ENCODE data around the gene HSD17B14. TPM values are rescaled to one million over a fixed set of nuclear protein-coding genes. Genes with fewer than 3 reads are reported as not detected.

The HSD17B14 gene
- total and polyA plus RNA-seq, 2 of the 13 experiments (the other 11 are each of a cell fraction or from before 2014, with no cell fraction given), result 0.58 to 1.2 TPM

DNA sequence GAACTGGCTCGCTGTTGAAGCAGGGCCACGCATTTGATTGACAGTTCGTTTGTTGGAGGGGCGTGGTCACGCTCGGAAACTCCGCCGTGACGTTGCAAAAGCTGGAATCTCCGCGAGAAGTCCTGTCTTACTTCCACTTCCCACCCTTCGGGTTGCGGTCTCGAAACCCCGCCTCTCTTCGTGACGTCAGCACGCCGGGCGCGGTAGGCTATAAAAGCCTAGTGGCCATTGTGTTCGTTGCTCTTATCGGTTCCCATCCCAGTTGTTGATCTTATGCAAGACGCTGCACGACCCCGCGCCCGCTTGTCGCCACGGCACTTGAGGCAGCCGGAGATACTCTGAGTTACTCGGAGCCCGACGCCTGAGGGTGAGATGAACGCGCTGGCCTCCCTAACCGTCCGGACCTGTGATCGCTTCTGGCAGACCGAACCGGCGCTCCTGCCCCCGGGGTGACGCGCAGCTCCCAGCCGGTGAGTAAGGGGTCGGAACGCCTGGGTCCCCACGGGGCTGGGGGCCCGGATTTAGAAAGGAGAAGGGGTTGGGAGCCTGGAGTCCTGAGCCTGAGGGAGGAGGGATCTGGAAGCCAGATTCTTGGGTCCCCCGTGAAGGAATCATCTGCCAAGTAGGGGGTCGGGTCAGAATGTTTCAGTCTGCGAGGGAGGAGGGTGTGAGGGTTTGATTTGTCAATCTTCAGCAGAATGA lies 36.0 kb upstream of the HSD17B14 start, which contains the start of gene PPP1R15A (continued):
- TF ChIP-seq TAF15 (IDR thresholded peaks at IDR 0.05; ENCODE audit: low read depth, low read length, poor library complexity, severe bottlenecking), result peak; percentile 78
- TF ChIP-seq NR2F1 (CRISPR knock-in tag; IDR thresholded peaks at IDR 0.05), result no peak
- TF ChIP-seq MTF1 (CRISPR knock-in tag; IDR thresholded peaks at IDR 0.05), result no peak
- peak; percentile 81 for TF ChIP-seq ZNF225 (CRISPR knock-in tag; IDR thresholded peaks at IDR 0.05)
- TF ChIP-seq, protein P1, sequence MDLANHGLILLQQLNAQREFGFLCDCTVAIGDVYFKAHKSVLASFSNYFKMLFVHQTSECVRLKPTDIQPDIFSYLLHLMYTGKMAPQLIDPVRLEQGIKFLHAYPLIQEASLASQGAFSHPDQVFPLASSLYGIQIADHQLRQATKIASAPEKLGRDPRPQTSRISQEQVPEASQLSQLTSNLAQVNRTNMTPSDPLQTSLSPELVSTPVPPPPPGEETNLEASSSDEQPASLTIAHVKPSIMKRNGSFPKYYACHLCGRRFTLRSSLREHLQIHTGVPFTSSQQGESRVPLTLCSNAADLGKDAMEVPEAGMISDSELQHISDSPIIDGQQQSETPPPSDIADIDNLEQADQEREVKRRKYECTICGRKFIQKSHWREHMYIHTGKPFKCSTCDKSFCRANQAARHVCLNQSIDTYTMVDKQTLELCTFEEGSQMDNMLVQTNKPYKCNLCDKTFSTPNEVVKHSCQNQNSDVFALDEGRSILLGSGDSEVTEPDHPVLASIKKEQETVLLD (CRISPR knock-in tag; IDR thresholded peaks at IDR 0.05; ENCODE audit: low read depth), result no peak; the same call in 1 of the 2 replicates
- no peak for TF ChIP-seq RFX3 (CRISPR knock-in tag; IDR thresholded peaks at IDR 0.05)
- TF ChIP-seq ZNF616 (CRISPR knock-in tag; IDR thresholded peaks at IDR 0.05; ENCODE audit: low read depth), result no peak
- TF ChIP-seq, protein P2, sequence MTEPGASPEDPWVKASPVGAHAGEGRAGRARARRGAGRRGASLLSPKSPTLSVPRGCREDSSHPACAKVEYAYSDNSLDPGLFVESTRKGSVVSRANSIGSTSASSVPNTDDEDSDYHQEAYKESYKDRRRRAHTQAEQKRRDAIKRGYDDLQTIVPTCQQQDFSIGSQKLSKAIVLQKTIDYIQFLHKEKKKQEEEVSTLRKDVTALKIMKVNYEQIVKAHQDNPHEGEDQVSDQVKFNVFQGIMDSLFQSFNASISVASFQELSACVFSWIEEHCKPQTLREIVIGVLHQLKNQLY (CRISPR knock-in tag; IDR thresholded peaks at IDR 0.05), result no peak
- no peak for TF ChIP-seq ARNTL (CRISPR knock-in tag; IDR thresholded peaks at IDR 0.05)
- TF ChIP-seq ZNF292 (CRISPR knock-in tag; IDR thresholded peaks at IDR 0.05; ENCODE audit: borderline replicate concordance, low read depth), result no peak
- TF ChIP-seq ZNF256 (CRISPR knock-in tag; conservative IDR thresholded peaks at IDR 0.05), result no peak
- TF ChIP-seq MED8 (CRISPR knock-in tag; IDR thresholded peaks at IDR 0.05; ENCODE audit: insufficient replicate concordance), result peak; percentile 62
- TF ChIP-seq ZNF709 (CRISPR knock-in tag; IDR thresholded peaks at IDR 0.05), result no peak
- no peak for TF ChIP-seq ZNF749 (CRISPR knock-in tag; IDR thresholded peaks at IDR 0.05; ENCODE audit: borderline replicate concordance)
- TF ChIP-seq ZFP36L2 (CRISPR knock-in tag; IDR thresholded peaks at IDR 0.05), result no peak
- peak; percentile 56 for TF ChIP-seq ETV5 (CRISPR knock-in tag; IDR thresholded peaks at IDR 0.05; ENCODE audit: borderline replicate concordance)
- peak; percentile 91 for TF ChIP-seq EED (CRISPR knock-in tag; IDR thresholded peaks at IDR 0.05)
- no peak for TF ChIP-seq ZNF720 (CRISPR knock-in tag; IDR thresholded peaks at IDR 0.05)
- no peak for TF ChIP-seq ZNF235 (CRISPR knock-in tag; IDR thresholded peaks at IDR 0.05; ENCODE audit: borderline replicate concordance)
- peak; percentile 71 for TF ChIP-seq RXRA (CRISPR knock-in tag; IDR thresholded peaks at IDR 0.05)
- peak; percentile 99 for TF ChIP-seq DR1 (CRISPR knock-in tag; IDR thresholded peaks at IDR 0.05)
- TF ChIP-seq CEBPG (CRISPR knock-in tag; IDR thresholded peaks at IDR 0.05), result peak; percentile 82
- TF ChIP-seq, protein P3, sequence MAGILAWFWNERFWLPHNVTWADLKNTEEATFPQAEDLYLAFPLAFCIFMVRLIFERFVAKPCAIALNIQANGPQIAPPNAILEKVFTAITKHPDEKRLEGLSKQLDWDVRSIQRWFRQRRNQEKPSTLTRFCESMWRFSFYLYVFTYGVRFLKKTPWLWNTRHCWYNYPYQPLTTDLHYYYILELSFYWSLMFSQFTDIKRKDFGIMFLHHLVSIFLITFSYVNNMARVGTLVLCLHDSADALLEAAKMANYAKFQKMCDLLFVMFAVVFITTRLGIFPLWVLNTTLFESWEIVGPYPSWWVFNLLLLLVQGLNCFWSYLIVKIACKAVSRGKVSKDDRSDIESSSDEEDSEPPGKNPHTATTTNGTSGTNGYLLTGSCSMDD (CRISPR knock-in tag; IDR thresholded peaks at IDR 0.05), result no peak
- TF ChIP-seq PTBP1 (IDR thresholded peaks at IDR 0.05; ENCODE audit: low read depth, low read length, poor library complexity, severe bottlenecking), result no peak
- no peak for TF ChIP-seq ZMYM2 (CRISPR knock-in tag; IDR thresholded peaks at IDR 0.05)
- no peak for TF ChIP-seq ZNF558 (CRISPR knock-in tag; IDR thresholded peaks at IDR 0.05; ENCODE audit: borderline replicate concordance)
- no peak; the same call in 1 of the 2 replicates for TF ChIP-seq HES4 (CRISPR knock-in tag; IDR thresholded peaks at IDR 0.05; ENCODE audit: borderline replicate concordance)
- TF ChIP-seq GABPB1 (CRISPR knock-in tag; IDR thresholded peaks at IDR 0.05), result peak; percentile 61

Measured in HepG2 (cell line).